HG03196 (cell line): ENCODE results near the gene CNNM1.
A peak's percentile ranks its signal among the peaks of the same experiment; 100 is the strongest.

Experiments used
- ATAC-seq: cut with Tn5 transposase; IDR thresholded peaks from one replicate; pipeline ENCODE4 v1.9.1; 2021; ENCODE audit not compliant: unreplicated experiment

CNNM1 gene

GRCh38 chr10:99329304-99329553 is at the start of gene CNNM1:
TSS of gene CNNM1 (plus strand) at chr10:99329356. CDS start at chr10:99329388, 32 bp downstream.
- peak; percentile 90 for ATAC-seq

- no peak for ATAC-seq
Measured at GRCh38 chr10:99279626-99280111, 49.5 kb upstream of the CNNM1 start.

GRCh38 chr10:99280472-99280871 is 48.7 kb upstream of the CNNM1 start:
- peak; percentile 83 for ATAC-seq

GRCh38 chr10:99285881-99286280 is 43.3 kb upstream of the CNNM1 start:
- no peak for ATAC-seq

- ATAC-seq, result no peak
Measured at GRCh38 chr10:99290306-99290705, 38.9 kb upstream of the CNNM1 start.

- ATAC-seq, result no peak
Measured at GRCh38 chr10:99292159-99292558, 37.0 kb upstream of the CNNM1 start.

- ATAC-seq, result no peak
Measured at GRCh38 chr10:99296605-99297004, 32.6 kb upstream of the CNNM1 start.

GRCh38 chr10:99297033-99297432 is 32.1 kb upstream of the CNNM1 start:
- ATAC-seq, result no peak

- ATAC-seq, result no peak
Measured at GRCh38 chr10:99303899-99304861, 25.0 kb upstream of the CNNM1 start.

GRCh38 chr10:99304862-99305229 is 24.3 kb upstream of the CNNM1 start:
- no peak for ATAC-seq

- no peak for ATAC-seq
Measured at GRCh38 chr10:99312501-99312900, 16.7 kb upstream of the CNNM1 start.

GRCh38 chr10:99315853-99316252 is 13.3 kb upstream of the CNNM1 start:
- ATAC-seq, result no peak

- ATAC-seq, result no peak
Measured at GRCh38 chr10:99316374-99316773, 12.8 kb upstream of the CNNM1 start.

GRCh38 chr10:99318048-99318447 is 11.1 kb upstream of the CNNM1 start:
- ATAC-seq, result no peak

- ATAC-seq, result no peak
Measured at GRCh38 chr10:99318475-99318874, 10.7 kb upstream of the CNNM1 start.

GRCh38 chr10:99325281-99325680 is 3.9 kb upstream of the CNNM1 start:
- no peak for ATAC-seq

- no peak for ATAC-seq
Measured at GRCh38 chr10:99326871-99327270, 2.3 kb upstream of the CNNM1 start.

- ATAC-seq, result no peak
Measured at GRCh38 chr10:99328579-99329303, 415 bp upstream of the CNNM1 start.

- peak; percentile 36 for ATAC-seq
Measured at GRCh38 chr10:99329554-99330346, 594 bp downstream of the CNNM1 start.

- ATAC-seq, result no peak
Measured at GRCh38 chr10:99330347-99330924, 1.3 kb downstream of the CNNM1 start.

GRCh38 chr10:99331207-99331803 is 2.1 kb downstream of the CNNM1 start:
- ATAC-seq, result no peak
